Lung (tissue), 12 donors: Measurements from ENCODE around the gene LINGO3. TPM values are rescaled to one million over a fixed set of nuclear protein-coding genes. Genes with fewer than 3 reads are reported as not detected.

Experiments
- ATAC-seq: fragments of 200-7000 bp; cut with Tn5 transposase; one replicate; pipeline ENCODE4 v1.9.1; 2020; ENCODE audit warnings: moderate number of reproducible peaks; ENCODE audit not compliant: insufficient read depth, low FRiP score
- DNase-seq, 3 donors: peaks; one replicate each; pipeline ENCODE4 v3.0.0-alpha.2; 2013 to 2017
- H3K27ac ChIP-seq, 2 donors: one replicate each; pipeline ENCODE4 v1.5.1; 2013; ENCODE audit warnings: mild to moderate bottlenecking in 2 of 2, moderate library complexity in 2 of 2, control low read depth in 1 of 2, inconsistent platforms in 1 of 2, low read depth in 1 of 2, low read length in 1 of 2
- H3K27me3 ChIP-seq, 3 donors: one replicate each; pipeline ENCODE4 v1.5.1; 2013; ENCODE audit warnings: low read length in 2 of 3; ENCODE audit not compliant: control insufficient read depth in 3 of 3, insufficient read depth in 3 of 3
- H3K36me3 ChIP-seq, 4 donors: one replicate each; pipeline ENCODE4 v1.5.1; 2013; ENCODE audit warnings: low read length in 4 of 4, mild to moderate bottlenecking in 1 of 4, moderate library complexity in 1 of 4; ENCODE audit not compliant: control insufficient read depth in 4 of 4, insufficient read depth in 4 of 4
- H3K4me1 ChIP-seq, 5 donors: one replicate each; pipeline ENCODE4 v1.5.1; 2013; ENCODE audit warnings: low read length in 5 of 5, mild to moderate bottlenecking in 2 of 5, moderate library complexity in 1 of 5; ENCODE audit not compliant: control insufficient read depth in 5 of 5, insufficient read depth in 5 of 5
- H3K4me3 ChIP-seq: one replicate; pipeline ENCODE4 v1.5.1; 2013; ENCODE audit warnings: mild to moderate bottlenecking, control low read depth, moderate library complexity
- H3K9ac ChIP-seq, 2 donors: one replicate each; pipeline ENCODE4 v1.5.1; 2013; ENCODE audit warnings: low read length in 2 of 2, control low read depth in 1 of 2; ENCODE audit not compliant: insufficient read depth in 1 of 2
- H3K9me3 ChIP-seq, 4 donors: one replicate each; pipeline ENCODE4 v1.5.1; 2013; ENCODE audit warnings: low read length in 3 of 4, mild to moderate bottlenecking in 1 of 4, moderate library complexity in 1 of 4; ENCODE audit not compliant: control insufficient read depth in 4 of 4, insufficient read depth in 3 of 4
- WGBS, 2 donors: extraction: QIAGEN DNeasy Blood & Tissue Kit; methylation state at CpG; one replicate each; pipeline ENCODE4 v1.1.7; 2013; 5-methylcytosine and 5-hydroxymethylcytosine counted together
- polyA plus RNA-seq, 2 donors: library from polyadenylated mRNA; stranded (reverse); fragments of 200-250 nt; gene quantifications; one replicate each; pipeline ENCODE4 v1.2.1, GENCODE V29; 2013
- total RNA-seq, 2 donors: library from RNA; depleted of rRNA in 1 of 2; stranded (reverse); fragments of >200 nt in 1 of 2; gene quantifications; one replicate each; pipeline ENCODE4 v1.2.1, GENCODE V29; 2014 to 2021
- TF ChIP-seq, protein P1 (sequence below): IDR thresholded peaks from 2 replicates; pipeline ENCODE4 v1.5.1; 2012; ENCODE audit warnings: mild to moderate bottlenecking; ENCODE audit errors: control extremely low read depth, extremely low read depth
- donor health status: control.
- donor health status: control.
- donor health status: Bipolar disorder and iron deficiency.
- donor health status: healthy.
- donor health status: DM: yes; HTN: yes; CAD: no.

The LINGO3 gene
- total and polyA plus RNA-seq, 4 donors: 0.10 to 1.0 (median 0.21) TPM; not detected in 1

DNA sequence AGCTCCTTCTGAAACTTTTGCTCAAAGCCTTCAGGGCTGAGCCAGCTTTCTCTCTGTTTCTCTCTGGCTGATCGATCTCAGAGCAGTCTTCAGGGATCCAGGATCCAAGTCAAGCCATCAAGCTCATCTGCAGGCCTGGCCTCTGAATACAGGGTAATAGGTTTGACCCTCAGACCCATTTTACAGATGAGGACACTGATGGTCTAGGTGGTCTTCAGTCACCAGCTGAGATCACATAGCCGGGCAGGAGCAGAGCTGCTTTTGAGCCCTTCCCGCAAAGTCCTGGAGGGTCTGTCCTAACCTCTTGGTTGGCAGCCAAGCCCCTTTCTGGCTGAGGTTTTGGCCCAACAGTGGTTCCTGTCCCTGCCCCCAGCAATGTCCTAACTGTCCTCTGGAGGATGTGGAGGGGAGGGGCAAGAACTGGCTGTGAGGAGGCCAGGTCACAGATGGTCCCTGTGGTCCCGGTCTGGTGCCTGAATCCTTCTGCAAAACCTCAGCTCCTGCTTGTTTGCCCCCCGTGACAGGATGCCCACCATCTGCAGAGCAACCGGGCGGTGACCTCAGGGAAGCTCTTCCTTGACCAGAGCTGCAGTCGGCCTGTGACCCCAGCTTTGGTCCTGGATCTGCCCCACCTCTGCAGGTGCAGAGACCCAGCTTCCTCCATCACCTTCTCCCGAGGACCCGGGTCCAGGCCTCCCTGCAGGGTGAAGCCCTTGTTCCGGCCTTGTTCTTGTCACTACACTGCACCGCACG lies 20.2 kb downstream of the LINGO3 start:
- WGBS, 2 donors: 42 to 72% methylated on average over 13 of the region's 13 CpGs

GRCh38 chr19:2286402-2287140 lies 21.4 kb downstream of the LINGO3 start:
- H3K27me3 ChIP-seq: peaks cover 11 to 35% (median 15%) of the 10 kb centered on the region in 3 donors
- 83 to 91% methylated on average over 20 of the region's 20 CpGs for WGBS, 2 donors
- no peak for ATAC-seq

More for the DNA sequence above, 20.2 kb downstream of the LINGO3 start:
- TF ChIP-seq, protein P1, sequence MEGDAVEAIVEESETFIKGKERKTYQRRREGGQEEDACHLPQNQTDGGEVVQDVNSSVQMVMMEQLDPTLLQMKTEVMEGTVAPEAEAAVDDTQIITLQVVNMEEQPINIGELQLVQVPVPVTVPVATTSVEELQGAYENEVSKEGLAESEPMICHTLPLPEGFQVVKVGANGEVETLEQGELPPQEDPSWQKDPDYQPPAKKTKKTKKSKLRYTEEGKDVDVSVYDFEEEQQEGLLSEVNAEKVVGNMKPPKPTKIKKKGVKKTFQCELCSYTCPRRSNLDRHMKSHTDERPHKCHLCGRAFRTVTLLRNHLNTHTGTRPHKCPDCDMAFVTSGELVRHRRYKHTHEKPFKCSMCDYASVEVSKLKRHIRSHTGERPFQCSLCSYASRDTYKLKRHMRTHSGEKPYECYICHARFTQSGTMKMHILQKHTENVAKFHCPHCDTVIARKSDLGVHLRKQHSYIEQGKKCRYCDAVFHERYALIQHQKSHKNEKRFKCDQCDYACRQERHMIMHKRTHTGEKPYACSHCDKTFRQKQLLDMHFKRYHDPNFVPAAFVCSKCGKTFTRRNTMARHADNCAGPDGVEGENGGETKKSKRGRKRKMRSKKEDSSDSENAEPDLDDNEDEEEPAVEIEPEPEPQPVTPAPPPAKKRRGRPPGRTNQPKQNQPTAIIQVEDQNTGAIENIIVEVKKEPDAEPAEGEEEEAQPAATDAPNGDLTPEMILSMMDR: no peak
- H3K9ac ChIP-seq: no peak overlapping the region
- no peak for ATAC-seq
- H3K4me3 ChIP-seq: no peak overlapping the region
- H3K9me3 ChIP-seq: no peaks in the 10 kb centered on the region
- peak overlapping the region in 1 of 2 donors; percentile 18 for H3K27ac ChIP-seq
- H3K36me3 ChIP-seq: peaks cover 0 to 1% (median 0%) of the 10 kb centered on the region in 4 donors
- DNase-seq: no peak
- peaks cover 0 to 22% (median 9%) of the 10 kb centered on the region in 5 donors for H3K4me1 ChIP-seq
- H3K27me3 ChIP-seq: peaks cover 11 to 43% (median 24%) of the 10 kb centered on the region in 3 donors

DNA sequence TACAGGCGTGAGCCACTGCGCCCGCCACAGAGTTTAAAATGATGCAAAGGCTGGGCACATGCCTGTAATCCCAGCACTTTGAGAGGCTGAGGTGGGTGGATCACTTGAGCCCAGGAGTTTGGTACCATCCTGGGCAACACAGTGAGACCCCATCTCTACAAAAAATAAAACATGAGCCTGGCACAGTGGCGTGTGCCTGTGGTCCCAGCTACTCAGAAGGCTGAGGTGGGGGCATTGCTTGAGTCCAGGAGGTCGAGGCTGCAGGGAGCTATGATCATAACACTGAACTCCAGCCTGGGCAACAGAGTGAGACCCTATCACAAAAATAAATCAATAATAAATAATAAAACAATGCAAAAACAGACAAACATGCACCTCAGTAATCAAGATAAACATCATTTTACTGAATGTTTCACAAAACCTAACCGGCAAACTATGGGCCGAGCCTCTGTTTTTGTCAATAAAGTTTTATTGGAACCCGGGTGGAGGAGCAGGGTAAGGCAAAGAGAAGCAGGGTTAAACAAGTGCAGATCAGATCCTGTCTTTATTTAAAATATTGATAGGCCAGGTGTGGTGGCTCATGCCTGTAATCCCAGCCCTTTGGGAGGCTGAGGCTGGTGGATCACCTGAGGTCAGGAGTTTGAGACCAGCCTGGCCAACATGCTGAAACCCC lies 24.0 kb downstream of the LINGO3 start:
- H3K9ac ChIP-seq: no peak overlapping the region
- no peak for ATAC-seq
- H3K27me3 ChIP-seq: peaks cover 0 to 17% (median 4%) of the 10 kb centered on the region in 3 donors
- H3K4me1 ChIP-seq: peaks cover 0 to 12% (median 3%) of the 10 kb centered on the region in 5 donors
- TF ChIP-seq, protein P1: no peak
- H3K4me3 ChIP-seq: no peak overlapping the region
- 90 to 95% methylated on average over 8 of the region's 8 CpGs for WGBS, 2 donors
- no peak overlapping the region for H3K27ac ChIP-seq
- no peaks in the 10 kb centered on the region for H3K9me3 ChIP-seq
- DNase-seq: no peak
- no peaks in the 10 kb centered on the region for H3K36me3 ChIP-seq

More at GRCh38 chr19:2286402-2287140, 21.4 kb downstream of the LINGO3 start:
- no peak overlapping the region for H3K27ac ChIP-seq
- H3K9ac ChIP-seq: no peak overlapping the region
- peaks cover 0 to 24% (median 13%) of the 10 kb centered on the region in 5 donors for H3K4me1 ChIP-seq
- no peak for DNase-seq
- TF ChIP-seq, protein P1: no peak
- H3K9me3 ChIP-seq: no peaks in the 10 kb centered on the region
- H3K4me3 ChIP-seq: no peak overlapping the region
- no peaks in the 10 kb centered on the region for H3K36me3 ChIP-seq
